Measurements from ENCODE around the gene HYAL1.

Gene HYAL1

GRCh38 chr3:50303013-50303815, at the start of gene HYAL1:
HYAL1 (minus strand) TSS chr3:50303574; CDS start chr3:50302956, 618 bp downstream.
- Histone ChIP-seq H3K27ac (ENCODE audit: low read depth, low read length) (peak within 1 kb of the TSS; percentile 21), H3K9ac (ENCODE audit: low read depth, low read length) (no peak within 1 kb of the TSS), H3K27me3 (ENCODE audit: control insufficient read depth, insufficient read depth, low read length) (no peaks in the 10 kb centered on the region), H3K4me3 (ENCODE audit: low read depth, low read length) (no peak within 1 kb of the TSS), H3K36me3 (ENCODE audit: control insufficient read depth, insufficient read depth, low read length) (no peaks in the 10 kb centered on the region), H3K9me3 (ENCODE audit: control insufficient read depth, insufficient read depth, low read length) (peaks cover 9% of the 10 kb centered on the region), H3K4me1 (ENCODE audit: control insufficient read depth, insufficient read depth, low read length) (peaks cover 5% of the 10 kb centered on the region; the same call in 1 of the 2 replicates)

GRCh38 chr3:50352781-50353180, 49.4 kb upstream of the HYAL1 start:
- Histone ChIP-seq H3K27me3 (ENCODE audit: control insufficient read depth, insufficient read depth, low read length) (no peaks in the 10 kb centered on the region), H3K9ac (ENCODE audit: low read depth, low read length) (no peak overlapping the region), H3K27ac (ENCODE audit: low read depth, low read length) (no peak overlapping the region), H3K4me3 (ENCODE audit: low read depth, low read length) (no peak overlapping the region), H3K9me3 (ENCODE audit: control insufficient read depth, insufficient read depth, low read length) (no peaks in the 10 kb centered on the region), H3K36me3 (ENCODE audit: control insufficient read depth, insufficient read depth, low read length) (peaks cover 56% of the 10 kb centered on the region), H3K4me1 (ENCODE audit: control insufficient read depth, insufficient read depth, low read length) (peaks cover 12% of the 10 kb centered on the region)

DNA sequence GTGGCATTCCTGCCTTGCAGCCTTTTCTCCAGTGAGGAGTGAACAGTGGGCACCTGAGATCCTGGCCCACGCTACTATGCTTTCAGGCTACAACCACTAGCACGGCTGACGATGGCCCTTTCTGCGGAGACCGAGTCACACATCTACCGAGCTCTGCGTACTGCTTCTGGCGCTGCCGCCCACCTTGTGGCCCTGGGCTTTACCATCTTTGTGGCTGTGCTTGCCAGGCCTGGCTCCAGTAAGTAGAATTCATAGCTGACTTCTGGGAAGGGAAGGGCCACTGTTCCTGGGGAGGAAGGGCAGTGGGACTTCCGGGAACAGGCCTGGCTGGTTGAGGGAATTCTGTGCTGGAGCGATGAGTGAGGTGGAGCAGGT, 47.9 kb upstream of the HYAL1 start:
- peaks cover 6% of the 10 kb centered on the region for H3K4me1 ChIP-seq (ENCODE audit: control insufficient read depth, insufficient read depth, low read length)
- peaks cover 51% of the 10 kb centered on the region for H3K36me3 ChIP-seq (ENCODE audit: control insufficient read depth, insufficient read depth, low read length)
- H3K27me3 ChIP-seq (ENCODE audit: control insufficient read depth, insufficient read depth, low read length) = peaks cover 4% of the 10 kb centered on the region; the same call in 1 of the 2 replicates
- no peak overlapping the region for H3K27ac ChIP-seq (ENCODE audit: low read depth, low read length)
- peak overlapping the region; percentile 91 for H3K4me3 ChIP-seq (ENCODE audit: low read depth, low read length)
- no peaks in the 10 kb centered on the region for H3K9me3 ChIP-seq (ENCODE audit: control insufficient read depth, insufficient read depth, low read length)
- H3K9ac ChIP-seq (ENCODE audit: low read depth, low read length) = no peak overlapping the region

GRCh38 chr3:50350527-50351322, 47.4 kb upstream of the HYAL1 start, which contains the start of the genes CYB561D2 and NPRL2:
CYB561D2 (plus strand) TSS chr3:50350862; CDS start chr3:50351434, 572 bp downstream.
NPRL2 (minus strand) TSS chr3:50350775; CDS start chr3:50350652, 123 bp downstream.
- Histone ChIP-seq H3K4me1 (ENCODE audit: control insufficient read depth, insufficient read depth, low read length) (peaks cover 6% of the 10 kb centered on the region), H3K27ac (ENCODE audit: low read depth, low read length) (peak within 1 kb of the TSS; percentile 75), H3K36me3 (ENCODE audit: control insufficient read depth, insufficient read depth, low read length) (peaks cover 45% of the 10 kb centered on the region)

GRCh38 chr3:50350213-50350526, 46.8 kb upstream of the HYAL1 start:
- H3K4me3 ChIP-seq (ENCODE audit: low read depth, low read length) = peak overlapping the region; percentile 91
- no peaks in the 10 kb centered on the region for H3K9me3 ChIP-seq (ENCODE audit: control insufficient read depth, insufficient read depth, low read length)
- peak overlapping the region; percentile 68; the same call in 1 of the 2 replicates for H3K9ac ChIP-seq (ENCODE audit: low read depth, low read length)
- peaks cover 8% of the 10 kb centered on the region for H3K27me3 ChIP-seq (ENCODE audit: control insufficient read depth, insufficient read depth, low read length)
- H3K27ac ChIP-seq (ENCODE audit: low read depth, low read length) = no peak overlapping the region
- peaks cover 6% of the 10 kb centered on the region for H3K4me1 ChIP-seq (ENCODE audit: control insufficient read depth, insufficient read depth, low read length)
- peaks cover 40% of the 10 kb centered on the region for H3K36me3 ChIP-seq (ENCODE audit: control insufficient read depth, insufficient read depth, low read length)

More at GRCh38 chr3:50350527-50351322, 47.4 kb upstream of the HYAL1 start, which contains the start of the genes CYB561D2 and NPRL2:
- H3K27me3 ChIP-seq (ENCODE audit: control insufficient read depth, insufficient read depth, low read length) = peaks cover 5% of the 10 kb centered on the region; the same call in 1 of the 2 replicates
- H3K4me3 ChIP-seq (ENCODE audit: low read depth, low read length) = peak within 1 kb of the TSS; percentile 91
- H3K9me3 ChIP-seq (ENCODE audit: control insufficient read depth, insufficient read depth, low read length) = no peaks in the 10 kb centered on the region
- peak within 1 kb of the TSS; percentile 68 for H3K9ac ChIP-seq (ENCODE audit: low read depth, low read length)

GRCh38 chr3:50347187-50347813, 43.9 kb upstream of the HYAL1 start:
- H3K4me1 ChIP-seq (ENCODE audit: control insufficient read depth, insufficient read depth, low read length) = peaks cover 6% of the 10 kb centered on the region
- H3K9ac ChIP-seq (ENCODE audit: low read depth, low read length) = no peak overlapping the region
- H3K27me3 ChIP-seq (ENCODE audit: control insufficient read depth, insufficient read depth, low read length) = peaks cover 34% of the 10 kb centered on the region
- no peaks in the 10 kb centered on the region for H3K9me3 ChIP-seq (ENCODE audit: control insufficient read depth, insufficient read depth, low read length)
- H3K36me3 ChIP-seq (ENCODE audit: control insufficient read depth, insufficient read depth, low read length) = peaks cover 17% of the 10 kb centered on the region
- no peak overlapping the region for H3K27ac ChIP-seq (ENCODE audit: low read depth, low read length)
- H3K4me3 ChIP-seq (ENCODE audit: low read depth, low read length) = no peak overlapping the region

GRCh38 chr3:50345586-50346234, 42.3 kb upstream of the HYAL1 start, which contains the start of gene ZMYND10:
ZMYND10 (minus strand) TSS chr3:50345732; CDS start chr3:50345579, 153 bp downstream.
- Histone ChIP-seq H3K9me3 (ENCODE audit: control insufficient read depth, insufficient read depth, low read length) (no peaks in the 10 kb centered on the region), H3K4me1 (ENCODE audit: control insufficient read depth, insufficient read depth, low read length) (peaks cover 4% of the 10 kb centered on the region; the same call in 1 of the 2 replicates), H3K27ac (ENCODE audit: low read depth, low read length) (no peak within 1 kb of the TSS), H3K4me3 (ENCODE audit: low read depth, low read length) (peak within 1 kb of the TSS; percentile 65), H3K27me3 (ENCODE audit: control insufficient read depth, insufficient read depth, low read length) (peaks cover 49% of the 10 kb centered on the region), H3K9ac (ENCODE audit: low read depth, low read length) (no peak within 1 kb of the TSS), H3K36me3 (ENCODE audit: control insufficient read depth, insufficient read depth, low read length) (peaks cover 17% of the 10 kb centered on the region)

DNA sequence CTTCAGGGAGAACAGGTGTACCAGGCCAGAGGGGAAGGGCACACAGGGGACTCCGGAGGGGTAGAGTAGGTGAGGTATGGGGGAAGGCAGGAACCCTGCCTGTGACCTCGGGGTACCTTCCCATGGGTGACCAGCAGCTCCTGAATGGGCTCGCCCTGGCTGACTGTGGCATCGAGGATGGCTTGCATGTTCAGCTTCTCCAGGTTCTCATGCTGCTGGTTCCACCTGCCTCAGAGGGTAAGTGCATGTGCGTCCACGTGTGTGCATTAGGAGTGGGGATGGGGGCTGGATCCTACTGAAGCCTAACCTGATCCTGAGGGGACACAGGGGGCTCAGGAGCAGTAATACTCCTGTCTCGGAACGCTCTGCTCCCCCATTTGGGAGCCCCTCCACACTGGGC, 41.6 kb upstream of the HYAL1 start:
- Histone ChIP-seq H3K9me3 (ENCODE audit: control insufficient read depth, insufficient read depth, low read length) (no peaks in the 10 kb centered on the region), H3K4me3 (ENCODE audit: low read depth, low read length) (peak overlapping the region; percentile 65; the same call in 1 of the 2 replicates), H3K4me1 (ENCODE audit: control insufficient read depth, insufficient read depth, low read length) (0 out of 2 replicates have a peak, but pooled peaks cover under 1% of the 10 kb centered on the region), H3K36me3 (ENCODE audit: control insufficient read depth, insufficient read depth, low read length) (peaks cover 17% of the 10 kb centered on the region), H3K27ac (ENCODE audit: low read depth, low read length) (no peak overlapping the region), H3K27me3 (ENCODE audit: control insufficient read depth, insufficient read depth, low read length) (peaks cover 56% of the 10 kb centered on the region), H3K9ac (ENCODE audit: low read depth, low read length) (no peak overlapping the region)

- Histone ChIP-seq H3K4me1 (ENCODE audit: control insufficient read depth, insufficient read depth, low read length) (no peaks in the 10 kb centered on the region), H3K4me3 (ENCODE audit: low read depth, low read length) (no peak overlapping the region), H3K36me3 (ENCODE audit: control insufficient read depth, insufficient read depth, low read length) (peaks cover 7% of the 10 kb centered on the region), H3K27ac (ENCODE audit: low read depth, low read length) (no peak overlapping the region), H3K9ac (ENCODE audit: low read depth, low read length) (no peak overlapping the region), H3K9me3 (ENCODE audit: control insufficient read depth, insufficient read depth, low read length) (no peaks in the 10 kb centered on the region), H3K27me3 (ENCODE audit: control insufficient read depth, insufficient read depth, low read length) (peaks cover 72% of the 10 kb centered on the region)
These were observed 39.6 kb upstream of the HYAL1 start for GRCh38 chr3:50342813-50343633.
